Skin of body (tissue), 2 donors: ENCODE data around the gene MAP3K14. TPM values are rescaled to one million over a fixed set of nuclear protein-coding genes. Genes with fewer than 3 reads are reported as not detected.

Experiments used
- DNase-seq: peaks from one replicate; lab custom pipeline; 2025; lab: John Stamatoyannopoulos, UW
- total RNA-seq: library from RNA; depleted of rRNA; stranded (reverse); fragments of >200 nt; gene quantifications from one replicate; pipeline ENCODE4 v1.2.3, GENCODE V29; 2014

Gene MAP3K14
- total RNA-seq, 1 donor from 2014 or later: 4.4 TPM

DNA sequence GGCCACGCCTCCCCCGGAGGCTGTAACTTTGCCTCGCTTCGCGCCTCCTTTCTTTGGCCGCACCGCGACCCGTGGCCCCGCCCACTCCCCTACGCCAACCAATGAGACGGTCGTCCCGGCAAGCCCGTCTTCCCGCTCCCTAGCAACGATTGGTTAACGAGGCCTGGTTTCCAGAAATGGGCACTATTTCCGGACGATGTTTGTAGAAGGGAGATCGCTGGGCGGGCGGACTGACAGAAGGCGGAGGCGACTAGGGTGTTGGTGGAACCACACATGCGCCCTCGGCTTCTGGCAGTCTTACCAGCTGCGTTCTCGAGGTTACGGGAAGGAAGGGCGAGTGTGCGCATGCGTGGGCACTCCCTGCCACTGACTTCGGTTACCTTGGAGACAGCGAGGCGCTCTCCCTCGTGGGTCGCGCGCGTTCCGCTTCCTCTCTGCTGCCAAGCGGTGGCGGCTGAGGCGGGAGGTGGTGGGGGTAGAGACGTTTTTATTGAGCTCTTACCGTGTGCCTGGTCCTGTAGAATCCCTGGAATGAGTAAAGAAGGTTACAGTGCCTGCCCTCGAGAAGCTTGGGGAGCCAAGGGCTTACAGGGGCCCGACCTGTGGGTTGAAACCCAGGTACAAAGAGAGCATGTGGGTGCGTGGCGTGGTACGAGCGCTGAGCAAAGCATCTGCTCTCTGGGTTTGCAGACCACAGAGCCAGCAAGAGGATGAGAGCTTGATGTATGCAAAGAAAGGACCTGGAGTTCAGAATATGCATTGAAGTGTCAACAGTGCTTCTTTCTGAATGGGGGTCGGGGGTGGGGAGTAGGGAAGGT, 500 bp upstream of the MAP3K14 start:
- DNase-seq: peak; percentile 100

- no peak for DNase-seq
Observed at GRCh38 chr17:45315648-45316433, 979 bp downstream of the MAP3K14 start.

GRCh38 chr17:45314741-45315647, 1.8 kb downstream of the MAP3K14 start:
- DNase-seq: no peak

DNA sequence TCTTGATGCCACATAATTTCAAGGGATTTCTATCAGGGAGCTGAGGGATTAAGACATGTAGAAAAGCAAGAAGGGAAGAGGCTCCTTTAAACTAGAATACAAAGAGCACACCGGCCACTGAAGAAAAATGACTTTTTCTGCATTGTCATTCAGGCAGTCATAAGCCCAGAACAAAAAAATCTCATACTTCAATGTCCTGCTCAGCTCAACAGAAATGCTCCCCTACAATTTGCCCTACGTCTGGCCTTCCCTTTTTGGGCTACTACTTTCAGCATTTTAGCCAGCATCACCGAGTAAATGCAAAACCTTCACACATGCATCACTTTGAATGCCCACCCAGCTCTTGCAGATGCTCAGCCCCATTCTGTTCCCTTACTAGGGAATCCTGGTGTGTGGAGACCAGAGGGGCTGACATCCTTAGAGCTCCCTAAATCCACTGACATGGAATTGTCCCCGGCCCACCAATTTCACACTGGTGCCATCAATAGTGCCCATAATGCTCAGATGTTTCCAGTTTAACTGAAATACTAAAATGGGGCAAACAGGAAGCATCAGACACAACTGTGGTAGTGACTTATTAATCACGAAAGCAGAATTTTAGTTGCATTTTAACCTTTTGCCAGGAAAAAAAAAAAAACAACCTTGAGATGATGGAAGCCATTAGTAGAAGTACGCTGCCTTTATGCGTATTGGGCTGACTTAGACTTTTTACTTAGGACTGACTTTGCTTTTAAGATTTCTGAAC, 2.7 kb downstream of the MAP3K14 start:
- DNase-seq: no peak

DNA sequence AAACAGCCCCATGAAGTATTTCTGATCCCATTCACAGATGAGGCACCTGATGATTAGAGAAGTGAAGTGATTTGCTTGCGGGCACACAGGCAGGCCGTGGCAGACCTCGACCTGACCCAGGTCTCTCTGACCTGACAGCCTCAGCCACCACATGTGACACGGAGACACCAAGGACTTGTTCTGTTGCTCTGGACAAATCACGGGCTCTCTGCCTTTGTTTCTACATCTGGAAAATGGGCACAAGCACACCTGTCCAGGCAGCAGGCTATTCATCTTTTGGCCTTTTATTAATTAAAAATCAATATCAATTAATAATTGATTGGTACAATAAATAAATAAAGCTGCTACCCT, 3.4 kb downstream of the MAP3K14 start:
- no peak for DNase-seq

GRCh38 chr17:45312477-45313420, 4.1 kb downstream of the MAP3K14 start:
- DNase-seq: no peak

- no peak for DNase-seq
Observed at GRCh38 chr17:45311760-45312476, 4.9 kb downstream of the MAP3K14 start.

- DNase-seq: no peak
Observed at GRCh38 chr17:45311401-45311759, 5.4 kb downstream of the MAP3K14 start.

- DNase-seq: no peak
Observed at GRCh38 chr17:45310380-45311324, 6.2 kb downstream of the MAP3K14 start.

GRCh38 chr17:45309400-45309799, 7.4 kb downstream of the MAP3K14 start:
- no peak for DNase-seq

GRCh38 chr17:45308840-45309239, 8.0 kb downstream of the MAP3K14 start:
- DNase-seq: no peak

GRCh38 chr17:45308016-45308365, 8.8 kb downstream of the MAP3K14 start:
- DNase-seq: no peak

DNA sequence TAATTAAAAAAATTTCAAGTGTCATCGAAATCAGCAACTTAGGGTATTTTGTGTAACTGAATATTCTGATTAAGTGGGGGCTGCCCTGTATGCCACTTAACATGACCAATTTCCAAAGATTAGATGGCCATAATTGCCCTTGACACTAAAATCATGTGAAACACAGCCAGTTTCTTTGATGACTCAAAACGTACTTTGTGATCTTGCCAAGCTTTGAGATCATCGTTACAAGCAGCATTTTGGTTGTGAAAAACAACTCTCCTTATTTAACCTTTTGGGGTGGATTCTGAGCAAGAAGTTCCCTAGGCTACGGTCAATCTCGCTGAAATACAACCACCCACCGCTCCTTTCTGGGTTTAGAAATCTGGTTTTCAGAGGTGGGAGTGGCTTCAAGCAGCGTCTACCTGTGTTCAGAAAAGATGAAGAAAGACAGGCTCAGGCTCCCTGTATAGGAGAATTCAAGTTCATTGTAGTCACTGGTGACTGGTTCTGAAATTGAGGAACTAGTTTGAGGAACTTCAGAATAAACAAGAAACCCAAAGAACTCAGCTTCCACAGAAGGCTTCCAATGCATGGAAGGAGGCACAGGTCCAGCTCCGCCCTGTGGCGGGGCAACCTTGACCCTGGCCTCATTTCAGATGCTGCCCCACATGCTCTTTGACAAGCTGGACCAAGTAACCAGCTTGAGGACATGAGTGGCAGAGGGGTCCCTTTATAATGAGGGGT, 9.4 kb downstream of the MAP3K14 start:
- DNase-seq: no peak

- DNase-seq: no peak
Observed at GRCh38 chr17:45306623-45307022, 10.2 kb downstream of the MAP3K14 start.

GRCh38 chr17:45306094-45306493, 10.7 kb downstream of the MAP3K14 start:
- DNase-seq: no peak

- no peak for DNase-seq
Observed at GRCh38 chr17:45305530-45306087, 11.2 kb downstream of the MAP3K14 start.

DNA sequence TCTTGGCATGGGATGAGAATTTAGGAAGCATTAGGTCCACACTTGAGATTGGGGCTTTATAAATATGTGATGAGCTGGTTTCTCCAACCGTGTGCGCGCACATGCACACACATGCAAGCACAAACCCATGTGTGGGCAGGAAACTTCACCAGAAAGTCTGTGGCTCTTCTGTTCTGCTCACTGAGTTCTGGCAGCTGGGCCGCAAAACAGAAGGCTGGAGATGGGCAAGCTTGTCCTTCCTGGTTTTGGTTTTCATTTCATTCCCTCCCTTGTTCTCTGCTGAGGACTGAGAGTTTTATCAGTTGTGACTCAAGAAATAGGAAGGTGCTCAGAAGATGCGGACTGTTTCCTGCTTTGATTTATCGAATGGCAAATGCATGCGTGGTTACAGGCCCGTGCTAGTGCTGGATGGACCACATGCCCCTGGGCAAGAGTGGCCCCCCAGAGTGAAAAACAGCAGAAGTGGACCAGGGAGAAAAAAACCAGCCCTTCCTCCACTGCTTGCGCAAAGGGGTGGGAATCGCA, 14.1 kb downstream of the MAP3K14 start:
- no peak for DNase-seq
